ENCODE data around the gene SPINDOC.
"Not testable (repeated sequence)": the region's sequence is repeated elsewhere in the genome, so short reads cannot be mapped to it uniquely, and the experiment has no call there.

SPINDOC gene

GRCh38 chr11:63769714-63770455 is 43.4 kb upstream of the SPINDOC start:
- Mint-ChIP-seq H3K27ac (no peak overlapping the region), H3K4me1 (peaks cover 15% of the 10 kb centered on the region), H3K36me3 (no peaks in the 10 kb centered on the region), H3K4me3 (peak overlapping the region; percentile 70), H3K9me3 (no peaks in the 10 kb centered on the region), H3K27me3 (peaks cover 61% of the 10 kb centered on the region)
- DNase-seq, result no peak
- CTCF ChIA-PET, result interaction anchor here (1.6 kb wide), 1 partner anchor 183 kb away, joined by 6 read pairs; no protein-coding TSS in a partner anchor

- H3K27ac Mint-ChIP-seq, result no peak overlapping the region
- no peaks in the 10 kb centered on the region for H3K9me3 Mint-ChIP-seq
- no peak overlapping the region for H3K4me3 Mint-ChIP-seq
- no peaks in the 10 kb centered on the region for H3K36me3 Mint-ChIP-seq
- CTCF ChIA-PET, result no interaction called here
- DNase-seq, result no peak
- H3K4me1 Mint-ChIP-seq, result peaks cover 15% of the 10 kb centered on the region
- peaks cover 66% of the 10 kb centered on the region for H3K27me3 Mint-ChIP-seq
Observed at GRCh38 chr11:63770763-63771162, 42.5 kb upstream of the SPINDOC start.

GRCh38 chr11:63771741-63772318 is 41.4 kb upstream of the SPINDOC start:
- H3K27ac Mint-ChIP-seq, H3K36me3 Mint-ChIP-seq, CTCF ChIA-PET, DNase-seq, H3K9me3 Mint-ChIP-seq, H3K4me3 Mint-ChIP-seq: not testable (repeated sequence)
- peaks cover 76% of the 10 kb centered on the region for H3K27me3 Mint-ChIP-seq
- H3K4me1 Mint-ChIP-seq, result peaks cover 15% of the 10 kb centered on the region

- Mint-ChIP-seq H3K27ac (no peak overlapping the region), H3K4me1 (peaks cover under 1% of the 10 kb centered on the region), H3K4me3 (no peak overlapping the region), H3K36me3 (no peaks in the 10 kb centered on the region), H3K9me3 (no peaks in the 10 kb centered on the region), H3K27me3 (peaks cover 77% of the 10 kb centered on the region)
- CTCF ChIA-PET, result no interaction called here
- DNase-seq, result no peak
Observed at GRCh38 chr11:63775191-63775590, 38.1 kb upstream of the SPINDOC start.

DNA sequence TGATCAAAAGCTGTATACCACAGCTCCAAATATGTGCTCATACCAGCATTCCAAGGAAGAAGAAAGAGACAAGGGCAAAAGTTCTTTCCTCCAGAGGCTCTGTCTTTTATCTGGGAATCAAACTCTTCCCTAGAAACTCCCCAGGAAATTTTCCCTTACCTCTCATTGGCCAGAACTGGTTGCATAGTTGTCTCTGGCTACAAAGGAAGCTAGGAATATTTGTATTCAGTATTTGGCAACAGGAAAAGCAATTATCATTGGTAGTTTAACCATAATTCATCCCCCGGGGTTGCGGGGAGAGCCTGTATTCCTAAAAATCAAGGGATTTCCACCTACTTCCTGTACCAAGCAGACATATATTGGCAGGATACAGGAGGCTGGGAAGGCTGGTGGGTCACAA is 34.2 kb upstream of the SPINDOC start:
- CTCF ChIA-PET, result no interaction called here
- peaks cover 46% of the 10 kb centered on the region for H3K27me3 Mint-ChIP-seq
- DNase-seq, result no peak
- H3K4me1 Mint-ChIP-seq, result no peaks in the 10 kb centered on the region
- H3K36me3 Mint-ChIP-seq, result no peaks in the 10 kb centered on the region
- no peak overlapping the region for H3K27ac Mint-ChIP-seq
- no peak overlapping the region for H3K4me3 Mint-ChIP-seq
- no peaks in the 10 kb centered on the region for H3K9me3 Mint-ChIP-seq

DNA sequence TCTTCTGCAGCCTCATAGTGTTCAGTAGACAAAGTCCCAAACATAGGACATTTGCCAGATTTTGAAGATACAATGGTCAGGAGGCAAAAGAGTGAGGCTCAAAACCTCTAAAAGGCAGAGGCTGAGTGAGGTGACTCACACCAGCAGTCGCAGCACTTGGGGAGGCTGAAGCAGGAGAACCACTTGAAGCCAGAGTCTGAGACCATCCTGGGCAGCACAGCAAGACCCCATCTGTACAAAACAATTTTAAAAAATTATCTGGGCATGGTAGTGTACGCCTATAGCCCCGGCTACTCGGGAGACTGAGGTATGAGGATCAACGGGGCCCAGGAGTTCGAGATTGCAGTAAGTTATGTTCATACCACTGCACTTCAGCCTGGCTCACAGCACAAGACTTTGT is 30.5 kb upstream of the SPINDOC start:
- peaks cover 23% of the 10 kb centered on the region for H3K27me3 Mint-ChIP-seq
- H3K27ac Mint-ChIP-seq, result no peak overlapping the region
- H3K4me3 Mint-ChIP-seq, result no peak overlapping the region
- no peaks in the 10 kb centered on the region for H3K36me3 Mint-ChIP-seq
- H3K9me3 Mint-ChIP-seq, result no peaks in the 10 kb centered on the region
- peaks cover 5% of the 10 kb centered on the region for H3K4me1 Mint-ChIP-seq
- CTCF ChIA-PET, result no interaction called here
- DNase-seq, result no peak

GRCh38 chr11:63783925-63784592 is 29.2 kb upstream of the SPINDOC start:
- DNase-seq, result no peak
- CTCF ChIA-PET, result interaction anchor here (1.1 kb wide), 1 partner anchor 122 kb away, joined by 3 read pairs; no protein-coding TSS in a partner anchor
- no peaks in the 10 kb centered on the region for H3K36me3 Mint-ChIP-seq
- peaks cover 14% of the 10 kb centered on the region for H3K27me3 Mint-ChIP-seq
- peaks cover 5% of the 10 kb centered on the region for H3K4me1 Mint-ChIP-seq
- no peaks in the 10 kb centered on the region for H3K9me3 Mint-ChIP-seq
- no peak overlapping the region for H3K4me3 Mint-ChIP-seq
- H3K27ac Mint-ChIP-seq, result no peak overlapping the region

GRCh38 chr11:63785823-63786222 is 27.4 kb upstream of the SPINDOC start:
- no peaks in the 10 kb centered on the region for H3K9me3 Mint-ChIP-seq
- CTCF ChIA-PET, result no interaction called here
- DNase-seq, result no peak
- peaks cover 12% of the 10 kb centered on the region for H3K4me1 Mint-ChIP-seq
- H3K36me3 Mint-ChIP-seq, result no peaks in the 10 kb centered on the region
- H3K27me3 Mint-ChIP-seq, result peaks cover 17% of the 10 kb centered on the region
- H3K27ac Mint-ChIP-seq, result no peak overlapping the region
- no peak overlapping the region for H3K4me3 Mint-ChIP-seq

- Mint-ChIP-seq H3K36me3 (peaks cover 3% of the 10 kb centered on the region), H3K4me3 (no peak overlapping the region), H3K27me3 (peaks cover 24% of the 10 kb centered on the region), H3K27ac (no peak overlapping the region), H3K9me3 (peaks cover 14% of the 10 kb centered on the region), H3K4me1 (peaks cover 10% of the 10 kb centered on the region)
- no peak for DNase-seq
- CTCF ChIA-PET, result no interaction called here
Observed at GRCh38 chr11:63791495-63792167, 21.6 kb upstream of the SPINDOC start.

- Mint-ChIP-seq H3K27me3 (peaks cover 31% of the 10 kb centered on the region), H3K4me1 (peaks cover 10% of the 10 kb centered on the region), H3K27ac (no peak overlapping the region), H3K36me3 (peaks cover 3% of the 10 kb centered on the region), H3K4me3 (no peak overlapping the region), H3K9me3 (peaks cover 14% of the 10 kb centered on the region)
- DNase-seq, result no peak
- CTCF ChIA-PET, result no interaction called here
Observed at GRCh38 chr11:63793161-63793560, 20.1 kb upstream of the SPINDOC start.

DNA sequence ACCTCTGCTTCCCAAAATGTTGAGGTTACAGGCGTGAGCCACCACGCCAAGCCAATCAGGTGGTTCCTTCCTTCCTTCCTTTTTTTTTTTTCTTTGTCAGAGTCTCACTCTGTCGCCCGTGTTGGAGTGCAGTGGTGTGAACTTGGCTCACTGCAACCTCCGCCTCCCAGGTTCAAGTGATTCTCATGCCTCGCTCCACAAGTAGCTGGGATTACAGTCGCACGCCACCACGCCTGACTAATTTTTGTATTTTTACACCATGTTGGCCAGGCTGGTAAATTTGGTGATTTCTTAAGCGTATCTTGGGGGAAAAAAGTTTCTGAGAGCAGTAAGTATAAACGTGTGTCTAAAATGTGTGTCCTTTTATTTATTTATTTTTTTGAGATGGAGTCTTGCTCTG is 18.2 kb upstream of the SPINDOC start:
- Mint-ChIP-seq H3K27me3 (peaks cover 33% of the 10 kb centered on the region), H3K27ac (no peak overlapping the region), H3K9me3 (peaks cover 14% of the 10 kb centered on the region), H3K36me3 (peaks cover 3% of the 10 kb centered on the region), H3K4me1 (peaks cover 10% of the 10 kb centered on the region), H3K4me3 (no peak overlapping the region)
- no peak for DNase-seq
- CTCF ChIA-PET, result no interaction called here

GRCh38 chr11:63800921-63801320 is 12.3 kb upstream of the SPINDOC start:
- no peaks in the 10 kb centered on the region for H3K9me3 Mint-ChIP-seq
- DNase-seq, result no peak
- peaks cover 24% of the 10 kb centered on the region for H3K27me3 Mint-ChIP-seq
- no peak overlapping the region for H3K4me3 Mint-ChIP-seq
- CTCF ChIA-PET, result no interaction called here
- H3K36me3 Mint-ChIP-seq, result no peaks in the 10 kb centered on the region
- no peak overlapping the region for H3K27ac Mint-ChIP-seq
- H3K4me1 Mint-ChIP-seq, result no peaks in the 10 kb centered on the region

DNA sequence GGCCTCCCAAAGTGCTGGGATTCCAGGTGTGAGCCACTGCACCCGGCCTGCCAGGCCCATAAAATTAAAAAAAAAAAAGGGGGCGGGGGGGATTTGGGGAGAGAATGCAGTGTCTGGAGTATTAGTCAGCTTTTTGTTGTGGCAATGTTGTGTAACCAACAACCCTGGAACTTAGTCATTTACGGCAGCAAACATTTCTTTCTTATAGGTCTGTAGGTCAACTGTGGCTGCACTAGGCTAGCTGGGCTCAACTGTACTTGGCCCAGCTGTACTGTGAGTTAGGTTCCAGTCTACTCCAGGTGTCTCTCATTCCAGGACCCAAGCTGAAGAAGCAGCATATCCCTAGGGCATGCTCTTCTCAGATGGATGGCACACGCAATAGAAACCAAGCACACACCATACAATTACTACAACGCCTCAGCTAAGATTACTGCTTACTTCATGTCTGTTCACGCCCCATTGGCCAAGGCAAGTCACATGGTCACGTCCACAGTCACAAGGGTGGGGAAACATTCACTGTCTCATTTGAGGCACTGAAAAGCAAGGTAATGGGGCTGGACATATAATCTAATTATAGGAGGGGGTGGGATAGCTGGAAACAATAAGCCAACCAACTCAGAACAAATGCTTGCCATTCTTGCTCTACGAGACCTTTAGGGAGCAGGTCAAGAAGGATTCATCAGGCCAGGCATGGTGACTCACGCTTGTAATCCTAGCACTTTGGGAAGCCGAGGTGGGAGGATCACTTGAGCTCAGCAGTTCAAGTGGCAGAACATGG is 10.4 kb upstream of the SPINDOC start:
- no peaks in the 10 kb centered on the region for H3K36me3 Mint-ChIP-seq
- no peak for DNase-seq
- no peaks in the 10 kb centered on the region for H3K4me1 Mint-ChIP-seq
- peaks cover 16% of the 10 kb centered on the region for H3K27me3 Mint-ChIP-seq
- no peaks in the 10 kb centered on the region for H3K9me3 Mint-ChIP-seq
- no peak overlapping the region for H3K4me3 Mint-ChIP-seq
- no peak overlapping the region for H3K27ac Mint-ChIP-seq
- CTCF ChIA-PET, result no interaction called here

- no peak for DNase-seq
- Mint-ChIP-seq H3K36me3 (no peaks in the 10 kb centered on the region), H3K4me1 (no peaks in the 10 kb centered on the region), H3K27me3 (peaks cover 10% of the 10 kb centered on the region), H3K9me3 (no peaks in the 10 kb centered on the region), H3K27ac (no peak overlapping the region), H3K4me3 (no peak overlapping the region)
- CTCF ChIA-PET, result no interaction called here
Observed at GRCh38 chr11:63804259-63804658, 9.0 kb upstream of the SPINDOC start.
